HepG2 (cell line): ENCODE results near the gene CYB5R3. TPM values are rescaled to one million over a fixed set of nuclear protein-coding genes. Genes with fewer than 3 reads are reported as not detected.

Source experiments
- HNF4A ChIP-seq: sonication (generic); formaldehyde crosslinking; IDR thresholded peaks from 2 replicates; pipeline ENCODE4 v1.4.0; 2020; ENCODE audit warnings: missing genetic modification reagents
- SRY ChIP-seq: sonication (generic); formaldehyde crosslinking; IDR thresholded peaks from 2 replicates; pipeline ENCODE4 v1.8.0; 2022; ENCODE audit warnings: mild to moderate bottlenecking, missing genetic modification reagents
- TARDBP ChIP-seq: sonication (generic); formaldehyde crosslinking; IDR thresholded peaks from 2 replicates; pipeline ENCODE4 v1.8.0; 2022; ENCODE audit warnings: mild to moderate bottlenecking, missing genetic modification reagents
- YEATS4 ChIP-seq: sonication (generic); formaldehyde crosslinking; IDR thresholded peaks from 2 replicates; pipeline ENCODE4 v1.4.0; 2020; ENCODE audit warnings: missing genetic modification reagents, borderline replicate concordance
- YY1 ChIP-seq: IDR thresholded peaks from 2 replicates; pipeline ENCODE4 v1.6.1; 2011; ENCODE audit warnings: low read length, low read depth, moderate library complexity, mild to moderate bottlenecking; ENCODE audit not compliant: insufficient read depth, insufficient replicate concordance
- ZNF337 ChIP-seq: sonication (generic); formaldehyde crosslinking; IDR thresholded peaks from 2 replicates; pipeline ENCODE4 v1.5.1; 2020; ENCODE audit warnings: missing genetic modification reagents, low read depth, mild to moderate bottlenecking, borderline replicate concordance
- ZNF598 ChIP-seq: sonication (generic); formaldehyde crosslinking; IDR thresholded peaks from 2 replicates; pipeline ENCODE4 v1.5.1; 2020; ENCODE audit warnings: mild to moderate bottlenecking, missing genetic modification reagents, borderline replicate concordance
- polyA plus RNA-seq, 8 experiments: library from polyadenylated mRNA; depleted of rRNA in 3 of 8; stranded (reverse) in 7 of 8; unstranded in 1 of 8; fragments of >200 nt; fragmentation: Illumina TruSeq in 4 of 8; extraction: Trizol in 4 of 8; gene quantifications; 2 replicates each; pipeline versions ENCODE4 v1.2.1 to v1.2.3, GENCODE V29; 2011 to 2016; ENCODE audit warnings: low read depth in 4 of 8, missing spikeins in 1 of 8, mixed read lengths in 1 of 8; ENCODE audit not compliant: insufficient read depth in 1 of 8
- total RNA-seq, 5 experiments: library from RNA; depleted of rRNA; stranded (reverse); fragments of >200 nt; fragmentation: Illumina TruSeq; extraction: Trizol; gene quantifications; 2 replicates each; pipeline ENCODE4 v1.2.3, GENCODE V29; 2016; ENCODE audit warnings: low read depth in 1 of 5
- TF ChIP-seq, protein P1 (sequence below): sonication (generic); formaldehyde crosslinking; IDR thresholded peaks from 2 replicates; pipeline ENCODE4 v1.4.0; 2020; ENCODE audit warnings: low read depth, missing genetic modification reagents
- TF ChIP-seq, protein P2 (sequence below): sonication (generic); formaldehyde crosslinking; IDR thresholded peaks from 2 replicates; pipeline ENCODE4 v1.5.0; 2020; ENCODE audit warnings: missing genetic modification reagents, mild to moderate bottlenecking, borderline replicate concordance
- TF ChIP-seq, protein P3 (sequence below), 2 experiments: sonication (generic) in 1 of 2; formaldehyde crosslinking in 1 of 2; IDR thresholded peaks; 2 replicates each; pipeline versions ENCODE4 v1.4.0 to v1.6.1; 2016 to 2020; ENCODE audit warnings: borderline replicate concordance in 1 of 2, low read depth in 1 of 2, mild to moderate bottlenecking in 1 of 2, missing genetic modification reagents in 1 of 2
- TF ChIP-seq, protein P4 (sequence below): sonication (generic); formaldehyde crosslinking; IDR thresholded peaks from 2 replicates; pipeline ENCODE4 v1.4.0; 2020; ENCODE audit warnings: mild to moderate bottlenecking, missing genetic modification reagents, borderline replicate concordance

CYB5R3 gene
- total and polyA plus RNA-seq, 2 of the 13 experiments (the other 11 are each of a cell fraction or from before 2014, with no cell fraction given), result 32.4 to 305 TPM

DNA sequence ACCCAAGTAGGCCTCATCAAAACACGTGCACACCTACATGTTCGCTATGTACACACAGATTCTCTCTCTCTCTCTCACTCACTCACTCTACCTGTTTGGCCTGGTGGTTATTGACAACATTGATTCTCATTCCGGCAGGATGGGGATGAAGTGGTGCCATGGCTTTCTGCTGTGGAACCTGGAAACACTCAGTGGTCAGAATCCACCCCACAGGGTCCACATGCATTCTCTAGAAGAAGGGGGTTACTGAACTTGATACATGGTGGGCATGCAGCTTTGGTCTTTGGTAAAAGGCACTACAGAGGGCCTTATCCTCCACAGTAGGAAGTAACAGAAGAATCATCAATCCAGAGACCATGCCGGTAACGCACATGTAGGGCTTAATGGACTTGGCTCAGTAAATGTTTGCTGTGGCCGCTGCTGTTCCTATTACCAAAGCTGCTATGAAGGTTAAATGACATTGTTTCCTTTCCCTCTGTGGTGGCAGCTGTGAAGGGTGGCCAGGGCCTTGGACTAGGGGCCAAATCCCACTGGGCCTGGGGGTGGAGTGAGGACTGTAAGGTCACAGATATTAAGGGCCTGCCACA is 47.2 kb downstream of the CYB5R3 start (continued):
- TF ChIP-seq, protein P1, sequence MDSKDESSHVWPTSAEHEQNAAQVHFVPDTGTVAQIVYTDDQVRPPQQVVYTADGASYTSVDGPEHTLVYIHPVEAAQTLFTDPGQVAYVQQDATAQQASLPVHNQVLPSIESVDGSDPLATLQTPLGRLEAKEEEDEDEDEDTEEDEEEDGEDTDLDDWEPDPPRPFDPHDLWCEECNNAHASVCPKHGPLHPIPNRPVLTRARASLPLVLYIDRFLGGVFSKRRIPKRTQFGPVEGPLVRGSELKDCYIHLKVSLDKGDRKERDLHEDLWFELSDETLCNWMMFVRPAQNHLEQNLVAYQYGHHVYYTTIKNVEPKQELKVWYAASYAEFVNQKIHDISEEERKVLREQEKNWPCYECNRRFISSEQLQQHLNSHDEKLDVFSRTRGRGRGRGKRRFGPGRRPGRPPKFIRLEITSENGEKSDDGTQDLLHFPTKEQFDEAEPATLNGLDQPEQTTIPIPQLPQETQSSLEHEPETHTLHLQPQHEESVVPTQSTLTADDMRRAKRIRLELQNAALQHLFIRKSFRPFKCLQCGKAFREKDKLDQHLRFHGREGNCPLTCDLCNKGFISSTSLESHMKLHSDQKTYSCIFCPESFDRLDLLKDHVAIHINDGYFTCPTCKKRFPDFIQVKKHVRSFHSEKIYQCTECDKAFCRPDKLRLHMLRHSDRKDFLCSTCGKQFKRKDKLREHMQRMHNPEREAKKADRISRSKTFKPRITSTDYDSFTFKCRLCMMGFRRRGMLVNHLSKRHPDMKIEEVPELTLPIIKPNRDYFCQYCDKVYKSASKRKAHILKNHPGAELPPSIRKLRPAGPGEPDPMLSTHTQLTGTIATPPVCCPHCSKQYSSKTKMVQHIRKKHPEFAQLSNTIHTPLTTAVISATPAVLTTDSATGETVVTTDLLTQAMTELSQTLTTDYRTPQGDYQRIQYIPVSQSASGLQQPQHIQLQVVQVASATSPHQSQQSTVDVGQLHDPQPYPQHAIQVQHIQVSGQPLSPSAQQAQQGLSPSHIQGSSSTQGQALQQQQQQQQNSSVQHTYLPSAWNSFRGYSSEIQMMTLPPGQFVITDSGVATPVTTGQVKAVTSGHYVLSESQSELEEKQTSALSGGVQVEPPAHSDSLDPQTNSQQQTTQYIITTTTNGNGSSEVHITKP, result peak; percentile 11; the same call in 1 of the 2 replicates
- TF ChIP-seq YY1 (no peak), ZNF598 (CRISPR knock-in tag) (0 out of 2 replicates have a peak, but pooled peaks have one; percentile 32), SRY (peak; percentile 79; the same call in 1 of the 2 replicates), HNF4A (peak; percentile 96), ZNF337 (CRISPR knock-in tag) (0 out of 2 replicates have a peak, but pooled peaks have one; percentile 72), TARDBP (CRISPR knock-in tag) (peak; percentile 66; the same call in 1 of the 2 replicates), YEATS4 (peak; percentile 72; the same call in 1 of the 2 replicates)
- TF ChIP-seq, protein P2, sequence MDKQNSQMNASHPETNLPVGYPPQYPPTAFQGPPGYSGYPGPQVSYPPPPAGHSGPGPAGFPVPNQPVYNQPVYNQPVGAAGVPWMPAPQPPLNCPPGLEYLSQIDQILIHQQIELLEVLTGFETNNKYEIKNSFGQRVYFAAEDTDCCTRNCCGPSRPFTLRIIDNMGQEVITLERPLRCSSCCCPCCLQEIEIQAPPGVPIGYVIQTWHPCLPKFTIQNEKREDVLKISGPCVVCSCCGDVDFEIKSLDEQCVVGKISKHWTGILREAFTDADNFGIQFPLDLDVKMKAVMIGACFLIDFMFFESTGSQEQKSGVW, result no peak
- TF ChIP-seq, protein P3, sequence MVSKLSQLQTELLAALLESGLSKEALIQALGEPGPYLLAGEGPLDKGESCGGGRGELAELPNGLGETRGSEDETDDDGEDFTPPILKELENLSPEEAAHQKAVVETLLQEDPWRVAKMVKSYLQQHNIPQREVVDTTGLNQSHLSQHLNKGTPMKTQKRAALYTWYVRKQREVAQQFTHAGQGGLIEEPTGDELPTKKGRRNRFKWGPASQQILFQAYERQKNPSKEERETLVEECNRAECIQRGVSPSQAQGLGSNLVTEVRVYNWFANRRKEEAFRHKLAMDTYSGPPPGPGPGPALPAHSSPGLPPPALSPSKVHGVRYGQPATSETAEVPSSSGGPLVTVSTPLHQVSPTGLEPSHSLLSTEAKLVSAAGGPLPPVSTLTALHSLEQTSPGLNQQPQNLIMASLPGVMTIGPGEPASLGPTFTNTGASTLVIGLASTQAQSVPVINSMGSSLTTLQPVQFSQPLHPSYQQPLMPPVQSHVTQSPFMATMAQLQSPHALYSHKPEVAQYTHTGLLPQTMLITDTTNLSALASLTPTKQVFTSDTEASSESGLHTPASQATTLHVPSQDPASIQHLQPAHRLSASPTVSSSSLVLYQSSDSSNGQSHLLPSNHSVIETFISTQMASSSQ (IDR thresholded peaks at IDR 0.05; ENCODE audit: low read depth), result no peak
- TF ChIP-seq, protein P3 (CRISPR knock-in tag; IDR thresholded peaks at IDR 0.05; ENCODE audit: borderline replicate concordance), result no peak; the same call in 1 of the 2 replicates
- TF ChIP-seq, protein P4, sequence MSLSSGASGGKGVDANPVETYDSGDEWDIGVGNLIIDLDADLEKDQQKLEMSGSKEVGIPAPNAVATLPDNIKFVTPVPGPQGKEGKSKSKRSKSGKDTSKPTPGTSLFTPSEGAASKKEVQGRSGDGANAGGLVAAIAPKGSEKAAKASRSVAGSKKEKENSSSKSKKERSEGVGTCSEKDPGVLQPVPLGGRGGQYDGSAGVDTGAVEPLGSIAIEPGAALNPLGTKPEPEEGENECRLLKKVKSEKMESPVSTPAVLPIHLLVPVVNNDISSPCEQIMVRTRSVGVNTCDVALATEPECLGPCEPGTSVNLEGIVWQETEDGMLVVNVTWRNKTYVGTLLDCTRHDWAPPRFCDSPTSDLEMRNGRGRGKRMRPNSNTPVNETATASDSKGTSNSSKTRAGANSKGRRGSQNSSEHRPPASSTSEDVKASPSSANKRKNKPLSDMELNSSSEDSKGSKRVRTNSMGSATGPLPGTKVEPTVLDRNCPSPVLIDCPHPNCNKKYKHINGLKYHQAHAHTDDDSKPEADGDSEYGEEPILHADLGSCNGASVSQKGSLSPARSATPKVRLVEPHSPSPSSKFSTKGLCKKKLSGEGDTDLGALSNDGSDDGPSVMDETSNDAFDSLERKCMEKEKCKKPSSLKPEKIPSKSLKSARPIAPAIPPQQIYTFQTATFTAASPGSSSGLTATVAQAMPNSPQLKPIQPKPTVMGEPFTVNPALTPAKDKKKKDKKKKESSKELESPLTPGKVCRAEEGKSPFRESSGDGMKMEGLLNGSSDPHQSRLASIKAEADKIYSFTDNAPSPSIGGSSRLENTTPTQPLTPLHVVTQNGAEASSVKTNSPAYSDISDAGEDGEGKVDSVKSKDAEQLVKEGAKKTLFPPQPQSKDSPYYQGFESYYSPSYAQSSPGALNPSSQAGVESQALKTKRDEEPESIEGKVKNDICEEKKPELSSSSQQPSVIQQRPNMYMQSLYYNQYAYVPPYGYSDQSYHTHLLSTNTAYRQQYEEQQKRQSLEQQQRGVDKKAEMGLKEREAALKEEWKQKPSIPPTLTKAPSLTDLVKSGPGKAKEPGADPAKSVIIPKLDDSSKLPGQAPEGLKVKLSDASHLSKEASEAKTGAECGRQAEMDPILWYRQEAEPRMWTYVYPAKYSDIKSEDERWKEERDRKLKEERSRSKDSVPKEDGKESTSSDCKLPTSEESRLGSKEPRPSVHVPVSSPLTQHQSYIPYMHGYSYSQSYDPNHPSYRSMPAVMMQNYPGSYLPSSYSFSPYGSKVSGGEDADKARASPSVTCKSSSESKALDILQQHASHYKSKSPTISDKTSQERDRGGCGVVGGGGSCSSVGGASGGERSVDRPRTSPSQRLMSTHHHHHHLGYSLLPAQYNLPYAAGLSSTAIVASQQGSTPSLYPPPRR (CRISPR knock-in tag), result peak; percentile 71
